Daoy (cell line): ENCODE measurements around the gene TSPAN2. TPM values are rescaled to one million over a fixed set of nuclear protein-coding genes. Genes with fewer than 3 reads are reported as not detected.
"Not testable (repeated sequence)": the region's sequence is repeated elsewhere in the genome, so short reads cannot be mapped to it uniquely, and the experiment has no call there.

ENCODE experiments used
- DNase-seq: peaks from one replicate; pipeline ENCODE4 v3.0.0-alpha.2; 2015; ENCODE audit warnings: low read depth
- total RNA-seq: library from RNA; depleted of rRNA; stranded (reverse); fragments of >200 nt; shearing (Covaris generic); gene quantifications from 2 replicates; pipeline ENCODE4 v1.2.3, GENCODE V29; 2014; rRNA removed

Gene TSPAN2
- total RNA-seq, 1 experiment from 2014 or later = 11.7 TPM

- no peak for DNase-seq
Measured at GRCh38 chr1:115040501-115040900, 48.8 kb downstream of the TSPAN2 start.

- no peak for DNase-seq
Measured at GRCh38 chr1:115036814-115037507, 52.3 kb downstream of the TSPAN2 start.

- DNase-seq = no peak
Measured at GRCh38 chr1:115035652-115036051, 53.7 kb downstream of the TSPAN2 start.

- DNase-seq = no peak
Measured at GRCh38 chr1:115031595-115031994, 57.7 kb downstream of the TSPAN2 start.

GRCh38 chr1:115029526-115029925, 59.8 kb downstream of the TSPAN2 start, which contains the start of gene TSHB:
TSHB (plus strand) TSS chr1:115029826; CDS start chr1:115033363, 3,537 bp downstream.
- no peak for DNase-seq

GRCh38 chr1:115023593-115023992, 65.7 kb downstream of the TSPAN2 start:
- no peak for DNase-seq

- DNase-seq = no peak
Measured at GRCh38 chr1:115021145-115021544, 68.2 kb downstream of the TSPAN2 start.

GRCh38 chr1:115019549-115019948, 69.8 kb downstream of the TSPAN2 start:
- DNase-seq = not testable (repeated sequence)

- DNase-seq = no peak
Measured at GRCh38 chr1:115013792-115014191, 75.5 kb downstream of the TSPAN2 start.

- DNase-seq = no peak
Measured at GRCh38 chr1:115012434-115012833, 76.9 kb downstream of the TSPAN2 start.

- DNase-seq = no peak
Measured at GRCh38 chr1:115012006-115012405, 77.3 kb downstream of the TSPAN2 start.

- no peak for DNase-seq
Measured at GRCh38 chr1:115006191-115006590, 83.1 kb downstream of the TSPAN2 start.

Other genes with a start within 250 kb of the TSPAN2 start
- not detected in 2 replicates for gene SYCP1, start 234.6 kb downstream of the TSPAN2 start, total RNA-seq
- not detected in 2 replicates for gene TSHB, start 59.7 kb downstream of the TSPAN2 start, total RNA-seq
- 0.45 and 0.51 TPM in 2 replicates for gene NGF, start 248.7 kb upstream of the TSPAN2 start, total RNA-seq